ENCODE measurements around the gene PLEKHD1.
"Not testable (repeated sequence)": the region's sequence is repeated elsewhere in the genome, so short reads cannot be mapped to it uniquely, and the experiment has no call there.

Gene PLEKHD1

DNA sequence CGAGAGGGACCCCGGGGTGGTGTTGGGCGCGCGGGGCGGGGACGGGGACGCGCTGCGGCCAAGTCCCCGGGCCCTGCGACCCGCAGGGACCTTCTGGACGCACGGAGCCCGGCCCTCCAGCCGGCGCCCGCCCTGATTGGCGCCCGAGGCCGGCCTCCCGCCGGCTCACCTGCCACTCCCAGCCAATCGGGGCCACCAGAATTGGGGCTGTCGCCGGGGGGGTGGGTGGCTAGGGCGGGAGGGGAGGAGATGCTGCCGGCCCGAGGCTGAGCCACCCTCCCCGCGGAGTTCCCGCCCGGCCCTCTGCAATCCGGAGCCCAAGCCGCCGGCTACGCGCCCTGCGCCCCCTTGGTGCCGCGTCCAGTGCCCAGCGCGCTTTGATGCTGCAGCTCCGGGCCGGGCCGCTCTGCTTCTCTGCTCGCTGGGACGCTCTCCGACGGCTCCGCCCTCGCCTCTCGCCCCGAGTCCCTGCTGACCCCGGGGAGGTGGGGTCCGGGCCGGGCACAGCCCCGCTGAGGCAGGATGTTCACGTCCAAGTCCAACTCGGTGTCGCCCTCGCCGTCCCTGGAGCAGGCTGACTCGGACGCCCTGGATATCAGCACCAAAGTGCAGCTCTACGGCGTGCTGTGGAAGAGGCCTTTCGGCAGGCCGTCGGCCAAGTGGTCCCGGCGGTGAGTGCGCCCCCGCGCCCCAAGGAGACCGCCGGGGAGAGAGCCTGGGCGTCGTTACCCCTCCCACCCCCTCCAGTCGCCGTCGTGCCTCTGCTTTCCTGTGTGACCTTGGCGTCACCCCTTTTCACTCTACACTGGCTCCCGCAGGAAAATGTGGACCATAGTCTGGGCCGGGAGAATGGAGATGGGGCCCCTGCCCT is at the start of gene PLEKHD1:
Gene PLEKHD1, plus strand, starts transcription at position 285 of the 871 bp plus-strand sequence. Its CDS starts 238 bp downstream, at position 523.
- no peak for DNase-seq (ENCODE audit: low read depth)

GRCh38 chr14:69439521-69440270 is 44.8 kb upstream of the PLEKHD1 start:
- DNase-seq (ENCODE audit: low read depth): no peak

GRCh38 chr14:69441948-69442347 is 42.6 kb upstream of the PLEKHD1 start:
- no peak for DNase-seq (ENCODE audit: low read depth)

- no peak for DNase-seq (ENCODE audit: low read depth)
These were observed 41.2 kb upstream of the PLEKHD1 start for GRCh38 chr14:69443296-69443805.

- DNase-seq (ENCODE audit: low read depth): peak; percentile 10
These were observed 35.3 kb upstream of the PLEKHD1 start for GRCh38 chr14:69449216-69449615.

- DNase-seq (ENCODE audit: low read depth): no peak
These were observed 32.6 kb upstream of the PLEKHD1 start for GRCh38 chr14:69451941-69452340.

- no peak for DNase-seq (ENCODE audit: low read depth)
These were observed 26.2 kb upstream of the PLEKHD1 start for GRCh38 chr14:69458350-69458749.

GRCh38 chr14:69459122-69459521 is 25.4 kb upstream of the PLEKHD1 start:
- DNase-seq (ENCODE audit: low read depth): no peak

GRCh38 chr14:69460093-69460701 is 24.3 kb upstream of the PLEKHD1 start:
- DNase-seq (ENCODE audit: low read depth): peak; percentile 91

DNA sequence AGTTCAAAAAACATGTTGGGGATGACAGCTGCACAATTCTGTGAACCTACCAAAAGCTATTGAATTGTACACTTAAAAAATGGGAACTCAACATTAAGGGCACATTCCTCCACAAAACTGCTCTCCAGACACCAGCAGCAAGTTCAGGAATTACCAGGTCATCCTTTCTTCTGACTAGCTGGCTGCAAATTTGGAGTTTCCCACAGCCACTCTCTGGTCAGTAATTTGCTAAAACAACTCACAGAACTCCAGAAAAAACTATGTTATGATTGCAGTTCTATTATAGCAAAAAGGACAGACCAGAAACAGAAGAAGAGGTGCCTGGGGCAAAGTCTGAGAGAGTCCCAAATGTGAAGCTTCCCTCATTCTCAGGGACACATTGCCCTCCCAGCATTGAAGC is 20.1 kb upstream of the PLEKHD1 start:
- peak; percentile 37 for DNase-seq (ENCODE audit: low read depth)

- DNase-seq (ENCODE audit: low read depth): peak; percentile 89
These were observed 19.7 kb upstream of the PLEKHD1 start for GRCh38 chr14:69464829-69465228.

- peak; percentile 25 for DNase-seq (ENCODE audit: low read depth)
These were observed 15.6 kb upstream of the PLEKHD1 start for GRCh38 chr14:69468949-69469348.

- DNase-seq (ENCODE audit: low read depth): no peak
These were observed 13.1 kb upstream of the PLEKHD1 start for GRCh38 chr14:69471436-69471835.

DNA sequence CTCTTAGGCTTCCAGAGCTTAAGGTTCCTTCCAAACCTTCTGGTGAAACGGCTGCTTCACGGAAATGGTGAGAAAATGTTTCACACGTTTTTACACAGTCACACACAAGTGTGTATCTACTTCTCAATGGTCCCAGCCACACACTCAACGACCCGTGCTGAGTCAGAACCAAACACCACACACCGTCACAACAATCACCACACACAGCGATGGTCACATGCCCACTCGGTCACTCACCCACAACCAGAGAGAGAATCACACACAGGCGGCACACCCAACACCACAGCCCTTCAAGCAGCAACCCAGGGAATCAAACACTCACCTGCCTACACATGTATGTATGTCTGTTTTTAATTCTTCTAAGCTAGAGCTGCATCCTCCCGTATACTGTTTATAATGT is 12.6 kb upstream of the PLEKHD1 start:
- no peak for DNase-seq (ENCODE audit: low read depth)

DNA sequence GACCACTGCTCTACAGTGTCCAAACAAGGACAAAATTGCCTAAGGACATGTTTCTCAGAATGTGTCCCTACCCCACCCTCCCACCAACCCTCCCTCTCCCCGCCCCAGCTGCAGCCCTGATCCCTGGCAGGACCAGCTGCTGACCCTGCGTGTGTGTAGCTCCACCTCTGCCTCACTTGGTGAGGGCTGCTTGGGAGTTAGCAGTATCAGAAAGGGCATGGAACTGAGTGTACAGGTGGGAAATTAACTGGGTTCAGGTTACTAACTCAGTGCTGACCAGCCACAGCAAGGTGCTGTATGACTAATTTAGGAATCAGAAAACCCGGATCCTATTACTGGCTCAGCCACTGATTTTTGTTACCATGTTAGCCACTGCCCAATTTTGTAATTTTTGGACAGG is 11.3 kb upstream of the PLEKHD1 start:
- DNase-seq (ENCODE audit: low read depth): no peak

- no peak for DNase-seq (ENCODE audit: low read depth)
These were observed 10.6 kb upstream of the PLEKHD1 start for GRCh38 chr14:69473946-69474345.

GRCh38 chr14:69475194-69475818 is 9.2 kb upstream of the PLEKHD1 start:
- peak; percentile 25 for DNase-seq (ENCODE audit: low read depth)

GRCh38 chr14:69476824-69477450 is 7.6 kb upstream of the PLEKHD1 start:
- DNase-seq (ENCODE audit: low read depth): not testable (repeated sequence)

GRCh38 chr14:69478055-69478454 is 6.5 kb upstream of the PLEKHD1 start:
- DNase-seq (ENCODE audit: low read depth): not testable (repeated sequence)

GRCh38 chr14:69479696-69480095 is 4.8 kb upstream of the PLEKHD1 start:
- DNase-seq (ENCODE audit: low read depth): no peak

DNA sequence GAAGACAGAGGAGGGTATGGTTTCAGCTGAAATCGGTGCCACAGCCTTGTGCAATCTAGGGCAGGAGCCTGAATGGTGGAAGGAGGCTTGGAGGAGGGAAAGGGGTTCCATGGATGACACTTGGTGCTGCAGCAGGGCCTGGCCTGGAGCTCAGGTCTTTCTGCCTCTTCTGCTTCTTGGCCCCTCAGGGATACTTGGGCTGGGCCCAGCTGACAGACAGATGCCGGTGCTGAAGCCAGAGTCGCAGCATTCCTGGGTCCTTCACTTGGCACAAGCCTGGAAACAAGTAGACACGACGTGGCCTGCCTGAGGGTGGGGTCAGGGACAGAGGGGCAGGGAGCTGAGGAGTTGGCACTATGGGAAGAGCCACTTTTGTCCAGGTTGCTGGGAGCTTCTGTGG is 4.4 kb upstream of the PLEKHD1 start:
- no peak for DNase-seq (ENCODE audit: low read depth)
